NCI-H446 treated with DMSO at 0.1 percent for 48 hours (cell line): Measurements from ENCODE around the gene PROK1.
"Not testable (repeated sequence)": the region's sequence is repeated elsewhere in the genome, so short reads cannot be mapped to it uniquely, and the experiment has no call there.

Source experiments
- DNase-seq: peaks from one replicate; lab custom pipeline; 2025; lab: John Stamatoyannopoulos, UW

Gene PROK1

GRCh38 chr1:110433803-110434202 is 17.1 kb upstream of the PROK1 start:
- DNase-seq: no peak

DNA sequence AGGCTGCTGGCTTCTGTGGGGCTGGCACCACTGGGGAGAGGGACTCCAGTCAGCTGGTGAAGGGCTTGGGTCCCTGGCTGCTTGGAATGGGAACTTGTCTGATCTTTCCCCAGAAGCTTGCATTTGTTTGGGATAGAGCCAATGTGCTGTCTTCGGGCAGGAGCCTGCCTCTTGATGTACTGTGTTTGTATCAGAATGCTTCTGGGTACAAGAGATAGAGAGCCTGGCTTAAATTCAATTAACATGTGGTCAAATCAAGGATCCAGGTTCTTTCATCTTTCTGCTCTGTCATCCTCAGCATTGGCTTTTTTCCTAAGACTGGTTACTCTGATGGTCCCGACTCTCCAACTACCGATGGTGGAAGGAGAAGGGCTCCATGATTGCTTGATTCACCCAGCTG is 16.0 kb upstream of the PROK1 start:
- DNase-seq: no peak

DNA sequence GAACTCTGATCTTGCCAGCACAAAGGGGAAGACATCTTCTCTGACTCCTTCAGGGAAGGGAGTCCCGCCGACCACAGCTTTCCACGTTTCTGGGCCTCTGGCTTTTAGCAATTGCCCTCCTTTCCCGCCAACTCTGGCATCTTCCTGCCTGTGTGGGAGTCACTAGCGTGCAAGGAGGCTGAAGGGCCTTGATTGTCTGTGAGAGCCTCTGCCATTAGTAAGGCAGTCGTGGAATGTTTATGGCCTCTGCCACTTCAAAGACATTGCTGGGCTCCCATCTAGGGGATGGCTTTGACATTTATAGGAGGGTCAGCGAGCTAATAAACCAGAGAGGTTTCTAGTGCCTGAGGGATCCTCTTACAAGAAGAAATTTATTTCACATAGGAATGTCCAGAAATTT is 14.3 kb upstream of the PROK1 start:
- no peak for DNase-seq

- not testable (repeated sequence) for DNase-seq
These were observed 13.2 kb upstream of the PROK1 start for GRCh38 chr1:110437645-110438299.

DNA sequence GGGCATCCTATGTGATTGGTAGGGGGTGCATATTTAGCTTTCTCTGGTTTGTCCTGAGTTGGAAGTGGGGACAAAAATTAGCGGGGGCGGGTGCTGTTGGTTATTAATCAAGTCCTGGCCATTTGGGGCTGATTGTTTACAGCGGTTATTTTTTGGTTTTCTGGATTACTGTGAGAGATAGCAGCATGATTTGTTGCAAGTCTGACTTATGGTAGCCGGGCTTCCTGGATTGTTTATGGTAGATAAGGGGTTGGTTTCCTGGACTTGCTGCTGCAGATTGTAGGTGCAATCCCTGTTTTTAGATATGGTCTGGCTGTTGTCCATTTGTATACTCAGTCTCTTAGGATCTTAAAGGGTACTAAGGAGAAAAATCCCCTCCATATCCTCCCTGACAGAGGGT is 12.1 kb upstream of the PROK1 start:
- DNase-seq: no peak

DNA sequence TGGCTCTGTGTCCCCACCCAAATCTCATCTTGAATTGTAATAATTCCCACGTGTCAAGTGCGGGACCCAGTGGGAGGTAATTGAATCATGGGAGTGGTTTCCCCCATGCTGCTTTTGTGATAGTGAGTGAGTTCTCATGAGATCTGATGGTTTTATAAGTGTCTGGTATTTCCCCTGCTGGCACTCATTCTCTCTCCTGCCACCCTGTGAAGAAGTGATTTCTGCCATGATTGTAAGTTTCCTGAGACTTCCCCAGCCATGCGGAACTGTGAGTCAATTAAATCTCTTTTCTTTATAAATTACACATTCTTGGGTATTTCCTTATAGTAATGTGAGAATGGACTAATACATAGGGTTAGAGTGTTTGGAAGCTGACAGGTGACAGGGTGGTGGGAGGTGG is 11.1 kb upstream of the PROK1 start:
- not testable (repeated sequence) for DNase-seq

DNA sequence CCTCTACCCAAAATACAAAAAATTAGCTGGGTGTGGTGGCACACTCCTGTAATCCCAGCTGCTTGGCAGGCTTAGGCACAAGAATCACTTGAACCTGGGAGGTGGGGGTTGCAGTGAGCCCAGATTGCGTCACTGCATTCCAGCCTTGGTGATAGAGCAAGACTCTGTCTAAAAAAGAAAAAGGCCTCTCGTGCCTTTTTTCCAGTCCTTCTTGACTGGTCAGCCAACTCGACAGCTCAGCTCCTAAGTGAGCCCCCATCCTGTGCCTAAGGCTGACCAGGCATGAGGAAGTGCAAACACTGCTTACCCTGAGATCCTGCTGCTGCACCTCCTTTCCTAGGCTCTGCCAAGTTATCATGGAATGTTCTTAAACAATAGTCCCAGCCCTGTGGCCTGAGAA is 10.1 kb upstream of the PROK1 start:
- no peak for DNase-seq

- DNase-seq: no peak
These were observed 9.1 kb upstream of the PROK1 start for GRCh38 chr1:110441888-110442287.

- DNase-seq: no peak
These were observed 7.5 kb upstream of the PROK1 start for GRCh38 chr1:110443451-110443850.

DNA sequence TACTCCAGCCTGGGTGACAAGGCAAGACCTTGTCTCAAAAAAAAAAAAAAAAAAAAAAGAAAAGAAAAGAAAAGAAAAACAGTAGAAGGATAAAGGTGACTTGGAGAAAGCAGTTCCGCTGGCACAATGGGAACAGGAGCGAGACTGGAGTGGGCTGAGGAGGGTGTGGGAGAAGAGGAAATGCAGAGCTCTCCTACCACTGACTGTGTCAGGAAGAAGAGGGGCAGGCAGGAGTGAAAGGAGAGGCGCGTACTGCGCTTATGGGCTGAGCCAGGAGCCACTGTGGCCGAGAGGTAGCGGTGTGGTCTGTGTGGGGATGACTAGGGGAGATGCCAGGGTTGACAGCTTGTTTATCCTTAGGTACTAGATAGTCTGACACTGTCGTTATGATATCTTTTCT is 6.4 kb upstream of the PROK1 start:
- DNase-seq: no peak

DNA sequence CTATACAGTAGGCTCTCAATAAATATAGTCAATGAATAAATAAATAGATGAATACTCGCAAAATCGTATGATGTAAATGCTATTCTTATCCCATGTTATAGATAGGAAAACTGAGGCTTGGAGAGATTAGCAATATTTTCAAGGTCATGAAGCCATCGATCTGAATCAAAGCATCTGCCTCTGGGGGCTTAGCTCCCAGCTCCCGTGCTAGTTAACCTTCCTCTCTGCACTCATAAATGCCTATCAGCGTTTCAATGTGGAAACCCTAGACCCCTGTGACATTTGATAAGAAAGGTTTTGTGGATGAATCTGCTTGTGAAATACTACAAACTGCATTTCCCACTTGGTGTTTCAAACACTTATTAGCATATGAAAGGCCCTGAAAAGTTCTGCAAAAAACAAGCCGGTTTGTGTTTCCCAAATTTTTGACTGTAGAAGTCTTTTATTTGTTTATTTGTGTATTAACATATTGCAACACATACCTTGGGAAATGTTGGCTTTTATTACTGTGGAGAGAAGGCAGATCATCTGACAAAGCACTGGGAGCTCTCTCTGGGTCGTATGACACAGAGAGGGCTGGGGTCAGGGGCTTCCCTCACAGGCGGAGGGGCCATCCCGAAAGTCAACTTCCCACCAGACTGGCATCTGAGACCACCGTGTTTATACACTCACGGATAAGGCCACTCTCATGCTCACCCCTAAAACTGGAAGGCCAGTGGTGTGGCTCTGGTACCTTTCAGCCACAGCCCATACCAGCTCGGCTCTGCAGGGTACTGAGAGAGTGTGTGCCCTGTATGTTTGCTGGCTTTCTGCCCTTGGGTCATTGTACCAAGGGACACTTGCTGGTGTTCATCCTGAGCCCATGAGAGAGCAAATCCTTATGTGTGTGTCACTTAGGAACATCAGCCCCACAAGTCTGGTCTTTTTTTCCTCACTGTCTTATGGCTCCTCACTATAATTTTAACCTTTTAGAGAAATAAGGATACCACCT is 993 bp upstream of the PROK1 start:
- DNase-seq: no peak

DNA sequence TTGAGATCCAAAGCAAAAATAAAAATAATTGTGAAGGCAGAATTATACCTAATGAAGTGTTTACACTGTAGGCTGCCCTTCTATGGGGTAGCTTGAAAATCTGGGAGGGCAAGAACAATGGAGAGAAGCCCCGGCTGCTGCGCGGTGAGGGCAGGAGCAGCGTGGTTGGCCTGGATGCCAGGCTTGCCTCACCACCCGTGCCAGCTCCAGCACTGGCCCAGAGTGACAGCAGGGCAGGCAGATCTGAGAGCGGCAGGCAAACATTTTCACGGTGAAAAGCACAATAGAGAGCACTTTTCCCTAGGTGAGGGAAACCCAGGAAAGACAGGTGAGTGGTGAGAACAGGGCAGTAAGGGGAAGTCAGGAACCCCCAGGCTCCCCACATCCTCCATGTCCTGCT is 1.4 kb downstream of the PROK1 start:
- no peak for DNase-seq

DNA sequence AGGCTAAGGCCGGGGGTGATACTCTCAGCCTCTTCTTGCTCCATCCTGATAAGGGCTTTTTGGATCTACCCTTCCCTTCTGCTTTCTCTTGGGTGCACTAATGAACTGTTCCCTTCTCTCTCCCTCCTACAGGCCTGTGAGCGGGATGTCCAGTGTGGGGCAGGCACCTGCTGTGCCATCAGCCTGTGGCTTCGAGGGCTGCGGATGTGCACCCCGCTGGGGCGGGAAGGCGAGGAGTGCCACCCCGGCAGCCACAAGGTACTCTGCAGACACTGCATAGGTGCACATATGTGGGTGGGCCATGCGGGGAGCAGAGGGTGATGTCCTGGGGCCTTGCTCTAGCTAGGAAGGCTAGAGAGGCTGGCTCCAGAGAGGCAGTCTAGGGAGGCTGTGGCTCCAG is 2.9 kb downstream of the PROK1 start:
- DNase-seq: no peak

GRCh38 chr1:110454328-110454727 is 3.4 kb downstream of the PROK1 start:
- DNase-seq: no peak

- no peak for DNase-seq
These were observed 4.2 kb downstream of the PROK1 start for GRCh38 chr1:110455151-110455550.

GRCh38 chr1:110457206-110457605 is 6.3 kb downstream of the PROK1 start:
- DNase-seq: no peak

DNA sequence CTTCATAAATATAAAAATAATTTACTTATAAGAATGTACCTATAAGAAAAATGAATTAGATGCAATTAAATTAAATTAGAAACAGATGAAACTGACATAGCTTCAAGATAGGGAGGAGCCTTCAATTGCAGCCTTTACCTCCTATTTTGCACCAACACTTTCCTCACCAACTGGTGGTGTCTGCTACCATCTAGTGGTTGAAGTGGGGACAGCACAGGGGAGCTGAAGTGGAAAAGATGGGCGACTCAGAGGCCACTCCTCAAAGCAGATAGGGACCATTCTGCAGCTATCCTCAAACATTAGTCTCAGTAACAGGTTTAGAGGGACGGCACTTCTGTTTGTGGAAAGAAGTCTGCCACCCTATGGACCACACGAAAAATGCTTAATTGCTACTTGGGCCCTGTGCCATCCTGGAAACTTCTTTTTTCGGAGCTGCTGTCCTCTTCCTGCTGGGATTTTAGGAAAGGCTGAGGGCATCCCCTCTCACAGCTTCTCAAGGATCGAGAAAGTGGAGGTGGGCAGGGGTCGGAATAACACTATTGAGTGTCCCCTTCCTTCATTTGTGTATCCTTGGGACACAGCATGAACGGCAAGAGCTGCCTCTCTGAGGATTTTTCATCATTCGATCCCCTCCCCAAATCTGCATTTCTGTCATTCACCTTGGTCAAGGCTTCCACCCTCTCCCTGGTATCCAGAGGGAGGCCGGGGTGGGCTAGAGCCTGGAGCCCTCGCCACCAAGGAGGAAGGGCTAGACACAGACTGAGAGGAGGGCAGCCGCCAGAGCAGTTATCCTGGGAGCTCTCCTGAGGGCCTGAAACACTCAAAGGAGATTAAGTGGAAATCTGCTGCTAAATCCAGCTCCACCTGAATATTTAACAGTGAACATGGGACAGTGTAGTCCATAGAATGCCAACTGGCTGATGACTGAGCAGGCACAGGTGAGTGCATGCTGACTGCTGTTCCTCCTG is 9.6 kb downstream of the PROK1 start:
- peak; percentile 69 for DNase-seq

DNA sequence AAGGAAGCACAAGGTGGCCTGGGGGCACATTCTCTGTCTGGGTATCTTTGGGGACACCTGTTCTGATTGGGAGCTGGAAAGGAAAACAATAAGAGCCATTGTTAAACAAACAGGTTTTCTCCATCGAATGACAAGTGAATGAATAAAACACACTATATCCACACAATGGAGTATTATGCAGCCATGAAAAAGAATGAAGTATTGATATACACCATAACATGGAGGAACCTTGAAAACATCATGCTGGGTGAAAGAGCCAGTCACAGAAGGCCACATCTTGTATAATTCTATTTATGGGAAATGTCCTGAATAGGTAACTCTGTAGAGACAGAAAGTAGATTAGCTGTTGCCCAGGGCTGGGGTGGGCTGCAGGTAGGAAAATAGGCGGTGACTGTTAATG is 11.1 kb downstream of the PROK1 start:
- no peak for DNase-seq

- DNase-seq: no peak
These were observed 12.0 kb downstream of the PROK1 start for GRCh38 chr1:110462964-110463363.

DNA sequence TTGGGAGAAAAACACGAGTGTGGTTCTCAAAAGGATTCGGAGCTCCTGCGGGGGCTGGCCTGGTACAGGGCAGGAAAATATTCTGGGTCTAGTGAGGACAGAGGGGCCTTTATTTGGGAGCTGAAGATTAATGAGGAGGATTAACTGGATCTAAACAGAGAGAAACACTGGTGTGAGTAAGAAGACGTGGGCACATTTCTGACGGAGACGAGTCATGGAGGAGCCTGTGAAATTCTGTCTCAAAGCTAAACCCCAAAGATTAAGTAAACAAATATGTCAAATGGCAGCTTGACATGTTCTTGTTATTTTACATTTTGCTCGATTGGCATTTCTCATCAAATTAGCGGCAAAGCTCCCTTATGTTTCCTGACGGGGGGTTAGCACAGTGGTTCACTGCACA is 12.8 kb downstream of the PROK1 start:
- DNase-seq: no peak

- no peak for DNase-seq
These were observed 13.4 kb downstream of the PROK1 start for GRCh38 chr1:110464340-110464739.
